Right cardiac atrium (tissue), 5 donors: ENCODE results near the gene VAPA. TPM values are rescaled to one million over a fixed set of nuclear protein-coding genes. Genes with fewer than 3 reads are reported as not detected.
A peak's percentile ranks its signal among the peaks of the same experiment; 100 is the strongest.

Source experiments
- ATAC-seq, 2 donors: fragments of 200-7000 bp; cut with Tn5 transposase; one replicate each; pipeline versions ENCODE4 v1.8.0 to v1.9.1; 2020; ENCODE audit warnings: moderate library complexity in 2 of 2, mild to moderate bottlenecking in 1 of 2
- DNase-seq, 3 donors: peaks; one replicate each; pipeline ENCODE4 v3.0.0-alpha.2; 2020
- H3K27ac ChIP-seq: one replicate; pipeline ENCODE4 v1.5.1; 2013; ENCODE audit warnings: mild to moderate bottlenecking, low read length, control low read depth, moderate library complexity
- H3K27me3 ChIP-seq: one replicate; pipeline ENCODE4 v1.6.1; 2013; ENCODE audit not compliant: control insufficient read depth, insufficient read depth
- H3K4me1 ChIP-seq: one replicate; pipeline ENCODE4 v1.6.1; 2013; ENCODE audit warnings: low read length; ENCODE audit not compliant: control insufficient read depth, insufficient read depth
- H3K4me3 ChIP-seq: one replicate; pipeline ENCODE4 v1.5.1; 2013; ENCODE audit warnings: low read length, control low read depth
- H3K9me3 ChIP-seq: one replicate; pipeline ENCODE4 v1.6.1; 2013; ENCODE audit warnings: low read length; ENCODE audit not compliant: control insufficient read depth
- WGBS: extraction: QIAGEN DNeasy Blood & Tissue Kit; methylation state at CpG from one replicate; pipeline ENCODE4 v1.1.7; 2013; 5-methylcytosine and 5-hydroxymethylcytosine counted together
- intact Hi-C, 4 donors: fragments of 100-400 bp; cut with DNase I; formaldehyde crosslinking; loops; one replicate each; pipeline versions ENCODE4 v1.11.0 to v1.14.0; 2022 to 2023
- polyA plus RNA-seq: library from polyadenylated mRNA; stranded (reverse); fragments of 200-250 nt; gene quantifications from one replicate; pipeline ENCODE4 v1.2.3, GENCODE V29; 2013
- total RNA-seq, 4 donors: library from RNA; stranded (reverse); fragmentation: NEBNext Ultra II Directional; extraction: Animal tissue kit (Norgen Biotek cat#: 25700); gene quantifications; one replicate each; pipeline ENCODE4 v1.2.1, GENCODE V29; 2021
- donor health status: healthy with polysubstance abuse.
- donor health status: DM: no; HTN: yes; CAD: no.
- donor health status: DM: no; HTN: no; CAD: no.
- donor health status: DM: no; HTN: yes; CAD: no; lungs with severe emphysema.
- donor health status: DM: yes; HTN: yes; CAD: no.

The VAPA gene
- total and polyA plus RNA-seq, 5 donors: 172 to 206 (median 202) TPM

GRCh38 chr18:9874728-9875127 lies 39.1 kb upstream of the VAPA start:
- intact Hi-C loops: no loop called here
- Histone ChIP-seq H3K9me3 (no peaks in the 10 kb centered on the region), H3K27me3 (no peaks in the 10 kb centered on the region), H3K4me3 (no peak overlapping the region), H3K4me1 (peaks cover 3% of the 10 kb centered on the region), H3K27ac (no peak overlapping the region)
- ATAC-seq (no peak), DNase-seq (no peak)
- WGBS: 97% methylated on average over 1 of the region's 1 CpG

- Histone ChIP-seq H3K4me1 (peaks cover 2% of the 10 kb centered on the region), H3K9me3 (no peaks in the 10 kb centered on the region), H3K4me3 (no peak overlapping the region), H3K27ac (no peak overlapping the region), H3K27me3 (no peaks in the 10 kb centered on the region)
- DNase-seq: no peak
- no peak for ATAC-seq
- intact Hi-C loops: no loop called here
- WGBS: 71% methylated on average over 2 of the region's 2 CpGs
Observed at GRCh38 chr18:9876212-9876866, 37.5 kb upstream of the VAPA start.

- H3K9me3 ChIP-seq: no peaks in the 10 kb centered on the region
- ATAC-seq (peak; percentile 93 to 94), DNase-seq (peak in 1 of 3 donors; percentile 49)
- intact Hi-C loops: no loop called here
- H3K27me3 ChIP-seq: no peaks in the 10 kb centered on the region
- WGBS: 23% methylated on average over 9 of the region's 9 CpGs
- peak overlapping the region; percentile 46 for H3K27ac ChIP-seq
- H3K4me3 ChIP-seq: peak overlapping the region; percentile 40
- peaks cover 2% of the 10 kb centered on the region for H3K4me1 ChIP-seq
Observed at GRCh38 chr18:9876867-9877654, 36.8 kb upstream of the VAPA start.

- Histone ChIP-seq H3K4me3 (peak overlapping the region; percentile 40), H3K9me3 (no peaks in the 10 kb centered on the region), H3K27me3 (no peaks in the 10 kb centered on the region), H3K27ac (no peak overlapping the region), H3K4me1 (peaks cover 2% of the 10 kb centered on the region)
- no peak for ATAC-seq
- no peak for DNase-seq
- intact Hi-C loops: no loop called here
Observed at GRCh38 chr18:9877655-9878014, 36.2 kb upstream of the VAPA start.

GRCh38 chr18:9878095-9878494 lies 35.7 kb upstream of the VAPA start:
- Histone ChIP-seq H3K27me3 (no peaks in the 10 kb centered on the region), H3K27ac (no peak overlapping the region), H3K4me3 (no peak overlapping the region), H3K9me3 (no peaks in the 10 kb centered on the region), H3K4me1 (no peaks in the 10 kb centered on the region)
- DNase-seq: no peak
- no peak for ATAC-seq
- WGBS: 92% methylated on average over 1 of the region's 1 CpG
- intact Hi-C loops: no loop called here

GRCh38 chr18:9878783-9879242 lies 35.0 kb upstream of the VAPA start:
- Histone ChIP-seq H3K27ac (no peak overlapping the region), H3K27me3 (no peaks in the 10 kb centered on the region), H3K4me1 (no peaks in the 10 kb centered on the region), H3K4me3 (no peak overlapping the region), H3K9me3 (no peaks in the 10 kb centered on the region)
- DNase-seq (no peak), ATAC-seq (no peak)
- 96% methylated on average over 6 of the region's 6 CpGs for WGBS
- intact Hi-C loops: no loop called here

GRCh38 chr18:9884090-9884489 lies 29.7 kb upstream of the VAPA start:
- H3K4me3 ChIP-seq: no peak overlapping the region
- ATAC-seq (no peak), DNase-seq (no peak)
- no peaks in the 10 kb centered on the region for H3K27me3 ChIP-seq
- WGBS: 80% methylated on average over 6 of the region's 6 CpGs
- intact Hi-C loops: no loop called here
- no peaks in the 10 kb centered on the region for H3K4me1 ChIP-seq
- no peaks in the 10 kb centered on the region for H3K9me3 ChIP-seq
- H3K27ac ChIP-seq: no peak overlapping the region

GRCh38 chr18:9884532-9885140 lies 29.2 kb upstream of the VAPA start:
- 79% methylated on average over 12 of the region's 12 CpGs for WGBS
- H3K4me3 ChIP-seq: no peak overlapping the region
- ATAC-seq (no peak), DNase-seq (no peak)
- no peaks in the 10 kb centered on the region for H3K4me1 ChIP-seq
- no peak overlapping the region for H3K27ac ChIP-seq
- H3K9me3 ChIP-seq: no peaks in the 10 kb centered on the region
- intact Hi-C loops: no loop called here
- no peaks in the 10 kb centered on the region for H3K27me3 ChIP-seq

GRCh38 chr18:9885170-9886004 lies 28.4 kb upstream of the VAPA start, which contains the start of gene TXNDC2:
Gene TXNDC2, plus strand, starts transcription at chr18:9885973. Its CDS starts 708 bp downstream, at chr18:9886681.
- ATAC-seq (no peak), DNase-seq (no peak)
- 95% methylated on average over 8 of the region's 8 CpGs for WGBS
- H3K4me1 ChIP-seq: no peaks in the 10 kb centered on the region
- no peak within 1 kb of the TSS for H3K4me3 ChIP-seq
- no peak within 1 kb of the TSS for H3K27ac ChIP-seq
- no peaks in the 10 kb centered on the region for H3K27me3 ChIP-seq
- intact Hi-C loops: no loop called here
- H3K9me3 ChIP-seq: no peaks in the 10 kb centered on the region

- Histone ChIP-seq H3K27ac (no peak overlapping the region), H3K4me1 (no peaks in the 10 kb centered on the region), H3K4me3 (no peak overlapping the region), H3K9me3 (no peaks in the 10 kb centered on the region), H3K27me3 (no peaks in the 10 kb centered on the region)
- no peak for DNase-seq
- intact Hi-C loops: no loop called here
- no peak for ATAC-seq
- 97% methylated on average over 3 of the region's 3 CpGs for WGBS
Observed at GRCh38 chr18:9886005-9886348, 27.8 kb upstream of the VAPA start.

- intact Hi-C loops: no loop called here
- Histone ChIP-seq H3K4me1 (no peaks in the 10 kb centered on the region), H3K4me3 (no peak overlapping the region), H3K9me3 (no peaks in the 10 kb centered on the region), H3K27me3 (no peaks in the 10 kb centered on the region), H3K27ac (no peak overlapping the region)
- 97% methylated on average over 5 of the region's 5 CpGs for WGBS
- ATAC-seq (no peak), DNase-seq (no peak)
Observed at GRCh38 chr18:9887992-9888391, 25.8 kb upstream of the VAPA start.
